HEK293 (cell line): Measurements from ENCODE around the gene NHERF2.

ENCODE experiments used
- BCL6B ChIP-seq: fragments of 450-650 bp; formaldehyde crosslinking; IDR thresholded peaks from 2 replicates; pipeline ENCODE4 v1.5.1; 2017; ENCODE audit warnings: missing biosample characterization, missing genetic modification characterization
- GFI1B ChIP-seq: fragments of 450-650 bp; formaldehyde crosslinking; IDR thresholded peaks from 2 replicates; pipeline ENCODE4 v1.5.1; 2016; ENCODE audit warnings: missing biosample characterization, missing genetic modification characterization
- IKZF3 ChIP-seq: fragments of 450-650 bp; IDR thresholded peaks from 2 replicates; pipeline ENCODE4 v1.5.0; 2018; ENCODE audit warnings: missing biosample characterization, mild to moderate bottlenecking, missing genetic modification characterization, moderate library complexity
- INSM2 ChIP-seq: fragments of 450-650 bp; formaldehyde crosslinking; IDR thresholded peaks from 2 replicates; pipeline ENCODE4 v1.5.1; 2016; ENCODE audit warnings: missing biosample characterization, missing genetic modification characterization
- PATZ1 ChIP-seq: fragments of 450-650 bp; formaldehyde crosslinking; IDR thresholded peaks from 2 replicates; pipeline ENCODE4 v1.5.1; 2016; ENCODE audit warnings: missing biosample characterization, missing genetic modification characterization
- SALL2 ChIP-seq: fragments of 450-650 bp; formaldehyde crosslinking; IDR thresholded peaks from 2 replicates; pipeline ENCODE4 v1.5.0; 2017; ENCODE audit warnings: missing biosample characterization, mild to moderate bottlenecking, missing genetic modification characterization, borderline replicate concordance
- YY1 ChIP-seq: fragments of 450-650 bp; formaldehyde crosslinking; IDR thresholded peaks from 2 replicates; pipeline ENCODE4 v1.5.1; 2018; ENCODE audit warnings: missing biosample characterization, missing genetic modification characterization
- ZBTB1 ChIP-seq: fragments of 450-650 bp; formaldehyde crosslinking; IDR thresholded peaks from 2 replicates; pipeline ENCODE4 v1.5.1; 2016; ENCODE audit warnings: missing biosample characterization, missing genetic modification characterization
- ZBTB44 ChIP-seq: fragments of 450-650 bp; IDR thresholded peaks from 2 replicates; pipeline ENCODE4 v1.5.1; 2018; ENCODE audit warnings: missing biosample characterization, mild to moderate bottlenecking, missing genetic modification characterization
- ZBTB49 ChIP-seq: fragments of 450-650 bp; formaldehyde crosslinking; IDR thresholded peaks from 2 replicates; pipeline ENCODE4 v1.5.1; 2016; ENCODE audit warnings: missing biosample characterization, missing genetic modification characterization, low read depth
- ZNF112 ChIP-seq: fragments of 450-650 bp; formaldehyde crosslinking; IDR thresholded peaks from 2 replicates; pipeline ENCODE4 v1.5.0; 2017; ENCODE audit warnings: missing biosample characterization, missing genetic modification characterization
- ZNF114 ChIP-seq: fragments of 450-650 bp; formaldehyde crosslinking; IDR thresholded peaks from 2 replicates; pipeline ENCODE4 v1.5.0; 2017; ENCODE audit warnings: missing biosample characterization, missing genetic modification characterization
- ZNF146 ChIP-seq: fragments of 450-650 bp; formaldehyde crosslinking; IDR thresholded peaks from 2 replicates; pipeline ENCODE4 v1.5.1; 2016; ENCODE audit warnings: missing biosample characterization, missing genetic modification characterization
- ZNF148 ChIP-seq: fragments of 450-650 bp; formaldehyde crosslinking; IDR thresholded peaks from 2 replicates; pipeline ENCODE4 v1.5.0; 2017; ENCODE audit warnings: missing biosample characterization, missing genetic modification characterization, borderline replicate concordance
- ZNF211 ChIP-seq: fragments of 450-650 bp; formaldehyde crosslinking; IDR thresholded peaks from 2 replicates; pipeline ENCODE4 v1.5.1; 2016; ENCODE audit warnings: low read depth, missing biosample characterization, missing genetic modification characterization
- ZNF214 ChIP-seq: fragments of 450-650 bp; formaldehyde crosslinking; IDR thresholded peaks from 2 replicates; pipeline ENCODE4 v1.5.1; 2017; ENCODE audit warnings: missing biosample characterization, mild to moderate bottlenecking, missing genetic modification characterization, borderline replicate concordance
- ZNF266 ChIP-seq: fragments of 450-650 bp; formaldehyde crosslinking; IDR thresholded peaks from 2 replicates; pipeline ENCODE4 v1.5.1; 2016; ENCODE audit warnings: missing biosample characterization, missing genetic modification characterization, low read depth
- ZNF292 ChIP-seq: fragments of 450-650 bp; formaldehyde crosslinking; IDR thresholded peaks from 2 replicates; pipeline ENCODE4 v1.5.1; 2016; ENCODE audit warnings: low read depth, missing biosample characterization, missing genetic modification characterization, borderline replicate concordance
- ZNF404 ChIP-seq: fragments of 450-650 bp; formaldehyde crosslinking; IDR thresholded peaks from 2 replicates; pipeline ENCODE4 v1.5.1; 2017; ENCODE audit warnings: missing biosample characterization, missing genetic modification characterization
- ZNF416 ChIP-seq: fragments of 450-650 bp; formaldehyde crosslinking; IDR thresholded peaks from 2 replicates; pipeline ENCODE4 v1.5.1; 2016; ENCODE audit warnings: missing biosample characterization, missing genetic modification characterization
- ZNF529 ChIP-seq: fragments of 450-650 bp; formaldehyde crosslinking; IDR thresholded peaks from 2 replicates; pipeline ENCODE4 v1.5.1; 2017; ENCODE audit warnings: missing genetic modification characterization, missing biosample characterization; ENCODE audit not compliant: insufficient replicate concordance
- ZNF561 ChIP-seq: fragments of 450-650 bp; IDR thresholded peaks from 2 replicates; pipeline ENCODE4 v1.5.1; 2018; ENCODE audit warnings: missing biosample characterization, missing genetic modification characterization, borderline replicate concordance
- ZNF626 ChIP-seq: fragments of 450-650 bp; sonication (Bioruptor Pico); formaldehyde crosslinking; IDR thresholded peaks from 2 replicates; pipeline ENCODE4 v1.5.1; 2018; ENCODE audit warnings: missing biosample characterization, missing genetic modification characterization, inconsistent platforms
- ZNF701 ChIP-seq: fragments of 450-650 bp; formaldehyde crosslinking; IDR thresholded peaks from 2 replicates; pipeline ENCODE4 v1.5.1; 2016; ENCODE audit warnings: missing biosample characterization, missing genetic modification characterization
- ZNF792 ChIP-seq: fragments of 450-650 bp; formaldehyde crosslinking; IDR thresholded peaks from 2 replicates; pipeline ENCODE4 v1.5.1; 2016; ENCODE audit warnings: missing biosample characterization, missing genetic modification characterization
- ZSCAN16 ChIP-seq: fragments of 450-650 bp; formaldehyde crosslinking; IDR thresholded peaks from 2 replicates; pipeline ENCODE4 v1.5.1; 2016; ENCODE audit warnings: missing biosample characterization, missing genetic modification characterization
- ZXDB ChIP-seq: fragments of 450-650 bp; formaldehyde crosslinking; IDR thresholded peaks from 2 replicates; pipeline ENCODE4 v1.5.1; 2016; ENCODE audit warnings: missing biosample characterization, missing genetic modification characterization

NHERF2 gene

GRCh38 chr16:2008009-2008526 is 18.6 kb upstream of the NHERF2 start (continued):
- TF ChIP-seq BCL6B (tag by site-specific recombination) (no peak), SALL2 (tag by site-specific recombination) (no peak), ZNF112 (tag by site-specific recombination) (no peak), ZNF404 (tag by site-specific recombination) (no peak), PATZ1 (tag by site-specific recombination) (peak; percentile 79), ZNF561 (tag by site-specific recombination) (no peak), ZNF529 (tag by site-specific recombination) (no peak), IKZF3 (tag by site-specific recombination) (peak; percentile 81), ZNF211 (tag by site-specific recombination) (no peak), ZNF148 (no peak), ZSCAN16 (no peak), GFI1B (no peak), ZNF626 (no peak), ZNF416 (tag by site-specific recombination) (no peak), ZNF792 (tag by site-specific recombination) (no peak), YY1 (tag by site-specific recombination) (no peak), ZBTB1 (tag by site-specific recombination) (no peak), ZNF146 (tag by site-specific recombination) (no peak), ZNF214 (tag by site-specific recombination) (no peak), ZBTB44 (tag by site-specific recombination) (no peak), ZNF266 (tag by site-specific recombination) (no peak), ZNF701 (tag by site-specific recombination) (no peak), ZNF114 (no peak), ZXDB (tag by site-specific recombination) (0 out of 2 replicates have a peak, but pooled peaks have one; percentile 30), ZNF292 (tag by site-specific recombination) (no peak), INSM2 (tag by site-specific recombination) (no peak), ZBTB49 (tag by site-specific recombination) (no peak)
